ENCODE data around the gene STARD13.

STARD13 gene

GRCh38 chr13:33073338-33073737 is 212.2 kb downstream of the STARD13 start:
- DNase-seq: no peak

- DNase-seq: no peak
Observed at GRCh38 chr13:33072759-33073158, 212.8 kb downstream of the STARD13 start.

GRCh38 chr13:33072282-33072681 is 213.3 kb downstream of the STARD13 start:
- DNase-seq: no peak

- no peak for DNase-seq
Observed at GRCh38 chr13:33070713-33071112, 214.8 kb downstream of the STARD13 start.

GRCh38 chr13:33069365-33069764 is 216.2 kb downstream of the STARD13 start:
- no peak for DNase-seq

- no peak for DNase-seq
Observed at GRCh38 chr13:33066329-33066728, 219.2 kb downstream of the STARD13 start.

- DNase-seq: no peak
Observed at GRCh38 chr13:33060815-33061214, 224.7 kb downstream of the STARD13 start.

- no peak for DNase-seq
Observed at GRCh38 chr13:33058776-33059327, 226.7 kb downstream of the STARD13 start.

GRCh38 chr13:33057019-33057780 is 228.4 kb downstream of the STARD13 start:
- no peak for DNase-seq

- no peak for DNase-seq
Observed at GRCh38 chr13:33053397-33054066, 232.0 kb downstream of the STARD13 start.

All from bone marrow (tissue), 2 donors.